ENCODE data around the gene CLASP1.

- TF ChIP-seq CTCF (IDR thresholded peaks at IDR 0.05) (no peak), POLR2AphosphoS5 (IDR thresholded peaks at IDR 0.05) (no peak), POLR2A (IDR thresholded peaks at IDR 0.05) (no peak)
These were observed 178.3 kb downstream of the CLASP1 start for GRCh38 chr2:121470917-121471316.

All from stomach (tissue), 4 donors.